GM12892 (cell line): ENCODE results near the gene UBALD2.

Source experiments
- POLR2A ChIP-seq: IDR thresholded peaks from 2 replicates; pipeline ENCODE4 v1.6.1; 2011; ENCODE audit warnings: low read depth, low read length, control low read depth
- POLR2AphosphoS5 ChIP-seq: IDR thresholded peaks from 2 replicates; pipeline ENCODE4 v1.6.1; 2011; ENCODE audit warnings: low read depth, low read length, control low read depth

DNA sequence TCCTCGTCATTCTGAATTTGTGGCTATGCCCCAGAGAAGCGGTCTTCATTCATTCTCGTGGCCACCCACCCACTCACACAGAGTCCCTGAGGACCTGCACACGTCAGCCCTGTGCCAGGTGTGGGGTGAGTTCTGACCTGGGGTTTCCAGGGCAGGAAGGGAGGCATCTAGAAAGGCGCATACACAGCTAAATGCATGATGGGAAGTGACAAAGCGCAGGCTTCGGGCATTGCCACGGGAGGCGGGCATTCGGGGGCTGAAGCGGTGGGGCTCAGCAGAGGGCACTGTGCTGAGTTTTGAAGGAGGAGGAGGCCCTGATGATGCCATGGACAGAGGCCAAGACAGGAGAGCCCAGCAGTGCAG, 10.9 kb downstream of the UBALD2 start:
- TF ChIP-seq POLR2AphosphoS5 (no peak), POLR2A (no peak)
